HepG2 (cell line): Measurements from ENCODE around the gene ZNRF4. TPM values are rescaled to one million over a fixed set of nuclear protein-coding genes. Genes with fewer than 3 reads are reported as not detected.
"Not testable (repeated sequence)": the region's sequence is repeated elsewhere in the genome, so short reads cannot be mapped to it uniquely, and the experiment has no call there.

Experiments
- ATAC-seq: fragments of 200-7000 bp; cut with Tn5 transposase; 3 replicates; pipeline ENCODE4 v1.9.1; 2020; ENCODE audit warnings: mild to moderate bottlenecking, moderate library complexity
- BruUV-seq: library from RNA; stranded (reverse); fragments of 400-500 nt; replicated peaks from 2 replicates; lab custom pipeline; 2021; lab: Mats Ljungman, UMichigan
- CTCF ChIA-PET: fragments of 300-600 bp; formaldehyde crosslinking; extraction: SDS; loops from one replicate; lab custom pipeline; 2021; ENCODE audit warnings: low total read pairs, inconsistent platforms, low intra/inter-chr PET ratio; lab: Yijun Ruan, JAX
- POLR2A ChIA-PET: fragments of 350-600 bp; sonication (Branson Sonifier 250); formaldehyde crosslinking; loops from one replicate; lab custom pipeline; 2020; ENCODE audit warnings: antibody characterized with exemption, inconsistent platforms; lab: Yijun Ruan, JAX
- DNase-seq: peaks from one replicate; pipeline ENCODE4 v3.0.0-alpha.2; 2015; ENCODE audit warnings: low spot score
- FAIRE-seq: peaks from 3 replicates; lab custom pipeline; 2011; peaks lifted over from hg19 to GRCh38; lab: Jason Lieb, UNC
- H2AFZ ChIP-seq: one replicate; pipeline ENCODE4 v1.6.1; 2011; ENCODE audit warnings: low read length, inconsistent platforms
- H3K27ac ChIP-seq: fragments of 300-600 bp; 3 replicates; pipeline ENCODE4 v1.8.0; 2011; ENCODE audit warnings: mixed run types, mild to moderate bottlenecking, mixed read lengths, low read length, inconsistent platforms; ENCODE audit not compliant: insufficient read depth; ENCODE audit errors: extremely low read length
- H3K27me3 ChIP-seq, 2 experiments: fragments of 200-600 bp in 1 of 2; 2 replicates in 1 of 2; 3 replicates in 1 of 2; pipeline versions ENCODE4 v1.6.0 to v1.8.0; 2011; ENCODE audit warnings: low read length in 2 of 2, mild to moderate bottlenecking in 2 of 2, moderate library complexity in 2 of 2, inconsistent platforms in 1 of 2; ENCODE audit not compliant: insufficient read depth in 2 of 2, control insufficient read depth in 1 of 2
- H3K36me3 ChIP-seq, 2 experiments: fragments of 200-600 bp in 1 of 2; replicated peaks in 1 of 2; 2 replicates in 1 of 2; 3 replicates in 1 of 2; pipeline versions ENCODE4 v1.5.1 to v1.8.0; 2011; ENCODE audit warnings: low read length in 2 of 2, inconsistent platforms in 1 of 2; ENCODE audit not compliant: insufficient read depth in 2 of 2, control insufficient read depth in 1 of 2
- H3K4me1 ChIP-seq: 2 replicates; pipeline ENCODE4 v1.5.1; 2012; ENCODE audit warnings: low read length, inconsistent platforms; ENCODE audit not compliant: insufficient read depth
- H3K4me2 ChIP-seq: 2 replicates; pipeline ENCODE4 v1.6.0; 2011; ENCODE audit warnings: low read depth, low read length, inconsistent platforms
- H3K4me3 ChIP-seq, 3 experiments: fragments of 200-600 bp in 1 of 3; sonication (generic), shearing (Covaris generic) in 1 of 3; replicated peaks in 1 of 3; 2 replicates each; pipeline ENCODE4 v1.5.1; 2011 to 2016; ENCODE audit warnings: low read length in 3 of 3, inconsistent platforms in 2 of 3, low read depth in 2 of 3, mild to moderate bottlenecking in 2 of 3, control low read depth in 1 of 3, mixed read lengths in 1 of 3; ENCODE audit not compliant: insufficient read depth in 1 of 3
- H3K79me2 ChIP-seq: one replicate; pipeline ENCODE4 v1.6.1; 2011; ENCODE audit warnings: low read length, inconsistent platforms; ENCODE audit not compliant: insufficient read depth
- H3K9ac ChIP-seq: 2 replicates; pipeline ENCODE4 v1.6.0; 2011; ENCODE audit warnings: mild to moderate bottlenecking, low read depth, low read length, inconsistent platforms; ENCODE audit not compliant: insufficient read depth
- H3K9me3 ChIP-seq: 2 replicates; pipeline ENCODE4 v1.5.1; 2012; ENCODE audit warnings: mild to moderate bottlenecking, low read length
- H4K20me1 ChIP-seq: 2 replicates; pipeline ENCODE4 v1.6.0; 2011; ENCODE audit warnings: inconsistent platforms, mild to moderate bottlenecking, low read length, moderate library complexity; ENCODE audit not compliant: insufficient read depth
- HNRNPUL1 ChIP-seq: fragments of 200-400 bp; formaldehyde crosslinking; IDR thresholded peaks from 2 replicates; pipeline ENCODE4 v1.6.1; 2017; ENCODE audit warnings: low read depth, mild to moderate bottlenecking, low read length, moderate library complexity
- ISL2 ChIP-seq: sonication (generic); formaldehyde crosslinking; IDR thresholded peaks from 2 replicates; pipeline ENCODE4 v1.5.0; 2020; ENCODE audit warnings: missing genetic modification reagents
- KDM1A ChIP-seq: IDR thresholded peaks from 2 replicates; pipeline ENCODE4 v1.6.1; 2016; ENCODE audit warnings: missing compliant biosample characterization
- KMT2B ChIP-seq: IDR thresholded peaks from 2 replicates; pipeline ENCODE4 v1.6.1; 2016; ENCODE audit warnings: missing genetic modification reagents, missing compliant biosample characterization
- SMAD1 ChIP-seq: sonication (generic); formaldehyde crosslinking; IDR thresholded peaks from 2 replicates; pipeline ENCODE4 v1.4.0; 2020; ENCODE audit warnings: missing genetic modification reagents, low read depth, mild to moderate bottlenecking, borderline replicate concordance
- SYNCRIP ChIP-seq: fragments of 200-400 bp; formaldehyde crosslinking; IDR thresholded peaks from 2 replicates; pipeline ENCODE4 v1.6.1; 2018; ENCODE audit warnings: mild to moderate bottlenecking, low read depth, low read length; ENCODE audit not compliant: insufficient read depth
- ZFY ChIP-seq: sonication (generic); formaldehyde crosslinking; IDR thresholded peaks from 2 replicates; pipeline ENCODE4 v1.4.0; 2020; ENCODE audit warnings: missing genetic modification reagents
- ZNF547 ChIP-seq: sonication (generic); formaldehyde crosslinking; IDR thresholded peaks from 2 replicates; pipeline ENCODE4 v1.5.1; 2020; ENCODE audit warnings: mild to moderate bottlenecking, missing genetic modification reagents
- ZNF557 ChIP-seq: sonication (generic); formaldehyde crosslinking; IDR thresholded peaks from 2 replicates; pipeline ENCODE4 v1.4.0; 2020; ENCODE audit warnings: missing genetic modification reagents
- ZNF660 ChIP-seq: sonication (generic); formaldehyde crosslinking; IDR thresholded peaks from 2 replicates; pipeline ENCODE4 v1.5.1; 2020; ENCODE audit warnings: mild to moderate bottlenecking, low read depth, missing genetic modification reagents, borderline replicate concordance
- WGBS: methylation state at CpG from one replicate; pipeline ENCODE4 v1.1.6; 2017; ENCODE audit warnings: low lambda C conversion rate; 5-methylcytosine and 5-hydroxymethylcytosine counted together
- in situ Hi-C: cut with HindIII; loops from 2 replicates; pipeline ENCODE4 v1.10.0; 2017; ENCODE audit warnings: low pct_unique_long_range_greater_than_20kb; ENCODE audit not compliant: extremely low pct_ligation_motif_present
- intact Hi-C: fragments of 100-400 bp; cut with micrococcal nuclease; formaldehyde crosslinking; loops from one replicate; pipeline ENCODE4 v1.10.0; 2022; ENCODE audit not compliant: unreplicated experiment
- polyA plus RNA-seq, 8 experiments: library from polyadenylated mRNA; depleted of rRNA in 3 of 8; stranded (reverse) in 7 of 8; unstranded in 1 of 8; fragments of >200 nt; fragmentation: Illumina TruSeq in 4 of 8; extraction: Trizol in 4 of 8; gene quantifications; 2 replicates each; pipeline versions ENCODE4 v1.2.1 to v1.2.3, GENCODE V29; 2011 to 2016; ENCODE audit warnings: low read depth in 4 of 8, missing spikeins in 1 of 8, mixed read lengths in 1 of 8; ENCODE audit not compliant: insufficient read depth in 1 of 8
- total RNA-seq, 5 experiments: library from RNA; depleted of rRNA; stranded (reverse); fragments of >200 nt; fragmentation: Illumina TruSeq; extraction: Trizol; gene quantifications; 2 replicates each; pipeline ENCODE4 v1.2.3, GENCODE V29; 2016; ENCODE audit warnings: low read depth in 1 of 5
- TF ChIP-seq, protein P1 (sequence below): IDR thresholded peaks from 2 replicates; pipeline ENCODE4 v1.6.1; 2018; ENCODE audit warnings: missing genetic modification reagents

The ZNRF4 gene
- total and polyA plus RNA-seq, 2 of the 13 experiments (the other 11 are each of a cell fraction or from before 2014, with no cell fraction given) = not detected

DNA sequence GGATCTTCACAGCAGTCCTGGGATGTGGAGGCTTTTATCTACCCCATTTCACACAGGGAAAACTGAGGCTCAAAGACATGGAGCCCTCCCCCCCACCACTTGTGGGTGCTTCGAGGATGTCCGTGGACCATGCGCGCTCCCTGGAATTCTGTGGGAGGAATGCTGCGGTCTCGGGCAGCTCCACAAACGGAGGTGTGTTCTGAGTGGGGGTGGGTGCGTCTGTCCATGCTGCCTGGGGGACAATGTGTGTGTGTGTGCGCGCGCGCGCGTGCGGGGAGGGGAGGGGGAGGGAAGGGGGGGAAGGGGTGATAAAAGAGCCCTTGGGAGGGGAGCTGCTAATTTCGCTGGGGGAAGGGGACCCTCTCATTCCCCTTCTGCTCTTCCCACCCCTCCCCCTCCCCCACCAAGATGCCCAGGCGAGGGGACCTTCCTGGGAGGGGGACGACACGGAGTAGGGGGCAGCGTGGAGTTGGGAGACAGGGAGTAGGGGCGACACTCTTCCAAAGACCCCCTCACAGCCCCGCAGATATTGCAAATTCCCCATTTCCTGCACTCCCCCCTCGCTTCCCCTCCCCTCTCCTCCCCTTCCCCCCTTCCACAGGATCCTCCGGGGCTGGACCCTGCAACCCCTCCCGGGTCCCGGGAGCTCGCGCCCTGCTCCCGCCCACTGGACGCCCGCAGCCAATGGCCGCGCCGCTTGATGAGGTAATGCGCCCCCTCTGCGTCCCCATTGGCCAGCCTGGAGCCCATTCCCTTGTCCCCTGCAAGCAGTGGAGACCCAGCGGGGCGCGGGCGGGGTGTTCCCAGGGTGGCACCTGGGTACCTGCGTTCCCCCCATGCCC is 18.9 kb upstream of the ZNRF4 start (continued):
- TF ChIP-seq, protein P1, sequence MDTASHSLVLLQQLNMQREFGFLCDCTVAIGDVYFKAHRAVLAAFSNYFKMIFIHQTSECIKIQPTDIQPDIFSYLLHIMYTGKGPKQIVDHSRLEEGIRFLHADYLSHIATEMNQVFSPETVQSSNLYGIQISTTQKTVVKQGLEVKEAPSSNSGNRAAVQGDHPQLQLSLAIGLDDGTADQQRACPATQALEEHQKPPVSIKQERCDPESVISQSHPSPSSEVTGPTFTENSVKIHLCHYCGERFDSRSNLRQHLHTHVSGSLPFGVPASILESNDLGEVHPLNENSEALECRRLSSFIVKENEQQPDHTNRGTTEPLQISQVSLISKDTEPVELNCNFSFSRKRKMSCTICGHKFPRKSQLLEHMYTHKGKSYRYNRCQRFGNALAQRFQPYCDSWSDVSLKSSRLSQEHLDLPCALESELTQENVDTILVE (CRISPR knock-in tag) = no peak
- TF ChIP-seq ZNF547 (no peak), ISL2 (CRISPR knock-in tag) (no peak), SMAD1 (CRISPR knock-in tag) (no peak), ZFY (CRISPR knock-in tag) (no peak)
- TF ChIP-seq, all 625 proteins: peak for 7

DNA sequence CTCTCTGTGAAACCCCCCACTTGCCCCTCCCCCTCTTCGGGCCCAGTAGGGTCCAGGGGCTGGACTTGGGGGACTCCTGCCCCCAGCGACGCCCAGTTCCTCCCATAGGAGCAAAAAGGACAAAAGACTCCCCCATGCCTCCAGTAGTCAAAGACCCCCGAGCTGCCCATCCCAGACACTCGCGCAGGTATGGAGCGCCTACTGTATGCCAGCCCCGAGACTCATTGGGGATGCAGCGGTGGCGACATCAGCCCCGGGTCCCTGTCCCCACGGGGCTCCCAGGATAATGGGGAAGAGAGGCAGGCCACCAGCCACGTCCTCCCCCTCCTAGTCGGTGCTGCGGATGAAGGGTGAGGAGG is 18.3 kb upstream of the ZNRF4 start:
- Histone ChIP-seq H3K27ac (no peak overlapping the region), H3K4me3 (no peak overlapping the region), H3K27me3 (peaks cover 1 to 9% of the 10 kb centered on the region in 2 experiments; a peak in 1 of 5 replicates), H3K9me3 (no peaks in the 10 kb centered on the region), H4K20me1 (no peaks in the 10 kb centered on the region), H3K4me2 (no peak overlapping the region), H3K36me3 (no peaks in the 10 kb centered on the region), H2AFZ (no peak overlapping the region), H3K79me2 (no peaks in the 10 kb centered on the region), H3K4me1 (peaks cover 18% of the 10 kb centered on the region), H3K9ac (no peak overlapping the region)
- intact Hi-C loops = no loop called here
- no peak for ATAC-seq
- BruUV-seq = no TSS peak
- 58% methylated on average over 6 of the region's 15 CpGs for WGBS
- no peak for DNase-seq
- ChIA-PET POLR2A (no interaction called here), CTCF (no interaction called here)
- TF ChIP-seq HNRNPUL1 (no peak), ZNF660 (CRISPR knock-in tag) (no peak), KDM1A (CRISPR knock-in tag) (no peak), ZNF557 (no peak), SYNCRIP (no peak), KMT2B (CRISPR knock-in tag) (no peak)
- in situ Hi-C loops = no loop called here
- no peak for FAIRE-seq

DNA sequence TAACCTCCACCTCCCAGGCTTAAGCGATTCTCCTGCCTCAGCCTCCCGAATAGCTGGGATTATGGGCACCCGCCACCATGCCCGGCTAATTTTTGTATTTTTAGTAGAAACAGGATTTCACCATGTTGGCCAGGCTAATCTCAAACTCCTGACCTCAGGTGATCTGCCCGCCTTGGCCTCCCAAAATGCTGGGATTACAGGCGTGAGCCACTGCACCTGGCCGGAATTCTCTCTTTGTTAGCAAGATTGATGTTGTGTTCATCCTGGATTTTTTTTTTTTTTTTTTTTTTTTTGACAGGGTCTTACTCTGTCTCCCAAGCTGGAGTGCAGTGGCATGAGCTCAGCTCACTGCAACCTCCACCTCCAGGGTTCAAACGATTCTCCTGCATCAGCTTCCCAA is 16.5 kb upstream of the ZNRF4 start:
- H4K20me1 ChIP-seq, H3K27me3 ChIP-seq, ATAC-seq, BruUV-seq, H2AFZ ChIP-seq, H3K4me3 ChIP-seq, intact Hi-C loops, H3K27ac ChIP-seq, H3K4me2 ChIP-seq, H3K9ac ChIP-seq, FAIRE-seq, H3K79me2 ChIP-seq, POLR2A ChIA-PET, DNase-seq, CTCF ChIA-PET, H3K36me3 ChIP-seq, H3K9me3 ChIP-seq, in situ Hi-C loops: not testable (repeated sequence)
- 60% methylated on average over 8 of the region's 8 CpGs for WGBS
- H3K4me1 ChIP-seq = peaks cover 18% of the 10 kb centered on the region
